KMS-11 (cell line): ENCODE results near the gene KRT9.

Experiments
- H2AFZ ChIP-seq: fragments of 200-600 bp; sonication (generic); 2 replicates; pipeline ENCODE4 v1.6.1; 2016; ENCODE audit warnings: antibody characterized with exemption, mixed run types, low read depth
- H3K27ac ChIP-seq: fragments of 200-600 bp; sonication (generic); 2 replicates; pipeline ENCODE4 v1.6.1; 2016; ENCODE audit warnings: mild to moderate bottlenecking, mixed run types
- H3K27me3 ChIP-seq: fragments of 200-600 bp; sonication (generic); 2 replicates; pipeline ENCODE4 v1.6.1; 2017; ENCODE audit warnings: mild to moderate bottlenecking, low read depth, mixed run types, moderate library complexity; ENCODE audit not compliant: insufficient read depth
- H3K36me3 ChIP-seq: fragments of 200-600 bp; sonication (generic); 2 replicates; pipeline ENCODE4 v1.6.1; 2017; ENCODE audit warnings: mild to moderate bottlenecking, mixed run types; ENCODE audit not compliant: insufficient read depth
- H3K4me1 ChIP-seq: fragments of 200-600 bp; sonication (generic); 2 replicates; pipeline ENCODE4 v1.6.1; 2016; ENCODE audit warnings: mild to moderate bottlenecking, low read depth, mixed run types; ENCODE audit not compliant: poor library complexity, severe bottlenecking
- H3K4me2 ChIP-seq: fragments of 200-600 bp; sonication (generic); 2 replicates; pipeline ENCODE4 v1.7.0; 2016; ENCODE audit warnings: mild to moderate bottlenecking, mixed run types
- H3K4me3 ChIP-seq: fragments of 200-600 bp; sonication (generic); IDR thresholded peaks from 2 replicates; pipeline ENCODE4 v1.6.1; 2017; ENCODE audit warnings: low read depth, low read length, mixed read lengths; ENCODE audit not compliant: insufficient read depth
- H3K79me2 ChIP-seq: fragments of 200-600 bp; sonication (generic); 2 replicates; pipeline ENCODE4 v1.6.1; 2016; ENCODE audit warnings: low read depth, mixed run types; ENCODE audit not compliant: insufficient read depth
- H3K9ac ChIP-seq: fragments of 200-600 bp; sonication (generic); 2 replicates; pipeline ENCODE4 v1.6.1; 2016; ENCODE audit warnings: mild to moderate bottlenecking, mixed run types
- H4K20me1 ChIP-seq: fragments of 200-600 bp; sonication (generic); 2 replicates; pipeline ENCODE4 v1.6.1; 2016; ENCODE audit warnings: mild to moderate bottlenecking, mixed run types; ENCODE audit not compliant: insufficient read depth
- CTCF ChIP-seq: fragments of 200-600 bp; sonication (generic); conservative IDR thresholded peaks from 2 replicates; pipeline ENCODE4 v1.6.1; 2017; ENCODE audit warnings: low read depth, mild to moderate bottlenecking, antibody characterized with exemption, low read length, moderate library complexity, mixed read lengths

KRT9 gene

GRCh38 chr17:41581366-41582060, 9.7 kb upstream of the KRT9 start:
- Histone ChIP-seq H3K79me2 (no peaks in the 10 kb centered on the region), H3K4me1 (peaks cover 16% of the 10 kb centered on the region), H3K9ac (no peak overlapping the region), H3K36me3 (no peaks in the 10 kb centered on the region), H4K20me1 (no peaks in the 10 kb centered on the region), H2AFZ (no peak overlapping the region), H3K4me3 (no peak overlapping the region), H3K27me3 (peaks cover 13% of the 10 kb centered on the region; the same call in 1 of the 2 replicates), H3K27ac (no peak overlapping the region), H3K4me2 (no peak overlapping the region)
- no peak for TF ChIP-seq CTCF

DNA sequence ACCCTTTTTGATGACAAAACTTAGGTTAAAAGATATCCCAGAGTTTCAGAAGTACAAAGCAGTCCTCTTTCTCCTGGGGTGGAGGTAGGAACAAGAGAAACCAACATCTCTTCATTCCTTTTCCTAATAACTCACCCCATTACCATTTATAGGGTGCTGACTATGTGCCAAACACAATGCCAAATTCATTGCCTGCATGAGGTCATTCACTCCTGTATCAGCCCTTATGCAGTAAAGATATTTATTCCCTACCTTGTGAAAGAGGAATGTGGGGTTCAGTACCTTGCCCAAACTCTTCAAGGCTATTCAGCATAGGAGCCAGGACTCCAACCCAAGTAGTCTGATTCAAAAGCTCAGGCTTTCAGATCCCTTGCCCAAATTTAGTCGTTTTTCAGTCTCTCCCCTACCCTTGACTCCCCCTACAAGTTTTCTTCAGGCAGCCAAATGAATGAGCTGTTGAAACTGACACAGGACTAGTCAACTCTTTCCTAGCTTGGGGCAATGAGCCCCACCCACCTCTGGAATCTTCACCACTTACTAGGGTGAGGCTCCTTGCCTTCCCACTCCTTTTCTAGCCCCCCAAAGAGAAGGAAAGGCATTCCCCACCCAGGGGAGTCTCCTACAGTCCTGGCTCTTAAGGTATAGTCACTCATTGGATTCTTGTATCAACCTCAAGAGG, 9.0 kb upstream of the KRT9 start:
- Histone ChIP-seq H3K4me1 (peaks cover 16% of the 10 kb centered on the region), H3K27ac (no peak overlapping the region), H3K36me3 (no peaks in the 10 kb centered on the region), H3K4me3 (no peak overlapping the region), H3K79me2 (no peaks in the 10 kb centered on the region), H3K4me2 (no peak overlapping the region), H3K27me3 (peaks cover 18% of the 10 kb centered on the region; the same call in 1 of the 2 replicates), H2AFZ (no peak overlapping the region), H3K9ac (no peak overlapping the region), H4K20me1 (no peaks in the 10 kb centered on the region)
- TF ChIP-seq CTCF: no peak

GRCh38 chr17:41580244-41580575, 8.4 kb upstream of the KRT9 start:
- Histone ChIP-seq H2AFZ (0 out of 2 replicates have a peak overlapping the region, but pooled peaks have one; percentile 80), H3K9ac (no peak overlapping the region)
- TF ChIP-seq CTCF: no peak

DNA sequence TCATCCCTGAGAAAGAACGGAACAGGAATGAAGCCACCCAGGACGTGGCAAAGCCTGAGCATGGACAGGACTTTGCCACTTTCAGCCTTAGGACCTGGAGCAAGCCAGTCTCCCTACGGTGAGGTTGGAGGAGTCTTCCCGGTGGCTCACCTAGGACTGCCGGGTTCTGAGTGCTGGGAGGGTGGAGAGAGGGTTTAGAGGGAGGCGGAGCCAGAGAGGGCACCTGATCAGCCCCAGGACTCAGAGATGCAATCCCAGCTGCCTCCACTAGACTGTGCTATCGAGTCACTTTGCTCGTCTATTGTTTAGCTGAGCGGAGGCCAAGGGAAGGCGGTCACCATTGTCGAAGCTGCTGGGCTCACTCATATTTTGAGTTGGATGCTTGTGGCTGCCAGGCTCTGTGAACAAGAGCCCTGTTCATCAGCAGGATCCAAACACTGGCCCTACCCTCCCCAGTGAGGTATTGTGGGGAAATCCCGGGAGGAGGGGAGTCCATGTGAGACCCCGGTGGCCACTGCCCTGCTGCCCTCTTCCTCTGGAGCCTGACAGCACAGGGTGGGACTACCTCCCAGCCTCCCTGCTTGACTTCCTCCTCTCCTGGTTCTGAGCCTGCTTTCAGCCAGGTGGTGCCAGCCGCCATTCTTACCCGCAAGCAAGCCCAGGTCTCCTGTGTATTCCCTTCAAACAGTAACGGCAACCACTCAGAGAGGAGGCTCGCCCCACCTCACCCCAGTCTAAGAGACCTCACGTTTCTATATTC, 7.8 kb upstream of the KRT9 start:
- Histone ChIP-seq H2AFZ (peak overlapping the region; percentile 80; the same call in 1 of the 2 replicates), H3K36me3 (no peaks in the 10 kb centered on the region), H3K4me3 (no peak overlapping the region), H3K4me2 (peak overlapping the region; percentile 72), H3K79me2 (no peaks in the 10 kb centered on the region), H3K27ac (no peak overlapping the region), H4K20me1 (no peaks in the 10 kb centered on the region), H3K9ac (no peak overlapping the region), H3K27me3 (peaks cover 14% of the 10 kb centered on the region; the same call in 1 of the 2 replicates), H3K4me1 (peaks cover 11% of the 10 kb centered on the region)
- TF ChIP-seq CTCF: peak; percentile 86

More at GRCh38 chr17:41580244-41580575, 8.4 kb upstream of the KRT9 start:
- H3K4me3 ChIP-seq: no peak overlapping the region
- no peaks in the 10 kb centered on the region for H3K36me3 ChIP-seq
- peaks cover 15% of the 10 kb centered on the region; the same call in 1 of the 2 replicates for H3K27me3 ChIP-seq
- H3K4me2 ChIP-seq: no peak overlapping the region; the same call in 1 of the 2 replicates
- H3K4me1 ChIP-seq: peaks cover 16% of the 10 kb centered on the region
- no peaks in the 10 kb centered on the region for H3K79me2 ChIP-seq
- H3K27ac ChIP-seq: no peak overlapping the region
- no peaks in the 10 kb centered on the region for H4K20me1 ChIP-seq
